DOHH2 (cell line): ENCODE data around the gene NT5DC1.

Experiments
- H3F3A ChIP-seq: fragments of 200-600 bp; sonication (generic), shearing (Covaris generic); 2 replicates; pipeline ENCODE4 v1.6.0; 2016; ENCODE audit warnings: antibody characterized with exemption, mild to moderate bottlenecking; ENCODE audit not compliant: control insufficient read depth, insufficient read depth
- H3K27ac ChIP-seq: fragments of 200-600 bp; sonication (generic); 2 replicates; pipeline ENCODE4 v1.5.1; 2014; ENCODE audit warnings: low read depth, mild to moderate bottlenecking, low read length, moderate library complexity
- H3K27me3 ChIP-seq: fragments of 200-600 bp; sonication (generic); 2 replicates; pipeline ENCODE4 v1.6.1; 2014; ENCODE audit warnings: mild to moderate bottlenecking, low read length, mixed read lengths; ENCODE audit not compliant: control insufficient read depth
- H3K36me3 ChIP-seq: fragments of 200-600 bp; sonication (generic); 2 replicates; pipeline ENCODE4 v1.6.1; 2014; ENCODE audit warnings: mild to moderate bottlenecking, low read length, moderate library complexity, mixed read lengths; ENCODE audit not compliant: control insufficient read depth
- H3K4me1 ChIP-seq: fragments of 200-600 bp; sonication (generic); 2 replicates; pipeline ENCODE4 v1.6.1; 2014; ENCODE audit warnings: mild to moderate bottlenecking, low read length, mixed read lengths; ENCODE audit not compliant: control insufficient read depth
- H3K4me2 ChIP-seq: fragments of 200-600 bp; sonication (generic); 2 replicates; pipeline ENCODE4 v1.6.0; 2014; ENCODE audit warnings: mild to moderate bottlenecking, low read length, moderate library complexity
- H3K4me3 ChIP-seq: fragments of 200-600 bp; sonication (generic); 2 replicates; pipeline ENCODE4 v1.5.1; 2014; ENCODE audit warnings: mild to moderate bottlenecking, low read length, mixed read lengths
- H3K79me2 ChIP-seq: fragments of 200-600 bp; sonication (generic); 2 replicates; pipeline ENCODE4 v1.6.1; 2014; ENCODE audit warnings: mild to moderate bottlenecking, low read length, mixed read lengths; ENCODE audit not compliant: control insufficient read depth
- H3K9me2 ChIP-seq: fragments of 200-600 bp; sonication (generic); replicated peaks from 2 replicates; pipeline ENCODE4 v1.6.1; 2014; ENCODE audit warnings: mild to moderate bottlenecking, low read length, mixed read lengths; ENCODE audit not compliant: control insufficient read depth
- H3K9me3 ChIP-seq: fragments of 200-600 bp; sonication (generic); 2 replicates; pipeline ENCODE4 v1.6.1; 2014; ENCODE audit warnings: antibody characterized with exemption, low read length, mixed read lengths; ENCODE audit not compliant: control insufficient read depth, insufficient read depth
- H4K20me1 ChIP-seq: fragments of 200-600 bp; sonication (generic); 2 replicates; pipeline ENCODE4 v1.6.0; 2014; ENCODE audit warnings: low read depth, mild to moderate bottlenecking, antibody characterized with exemption, low read length, moderate library complexity; ENCODE audit not compliant: control insufficient read depth, insufficient read depth
- EZH2phosphoT487 ChIP-seq: fragments of 200-600 bp; sonication (generic); IDR thresholded peaks from 2 replicates; pipeline ENCODE4 v1.6.1; 2017; ENCODE audit warnings: borderline replicate concordance, mild to moderate bottlenecking, antibody characterized with exemption, low read length, moderate library complexity, mixed read lengths
- TF ChIP-seq, protein P1 (sequence below): fragments of 200-600 bp; sonication (generic); IDR thresholded peaks from one replicate; pipeline ENCODE4 v1.5.1; 2014; ENCODE audit warnings: antibody characterized with exemption, mild to moderate bottlenecking, low read depth, low read length; ENCODE audit not compliant: poor library complexity, severe bottlenecking

NT5DC1 gene

DNA sequence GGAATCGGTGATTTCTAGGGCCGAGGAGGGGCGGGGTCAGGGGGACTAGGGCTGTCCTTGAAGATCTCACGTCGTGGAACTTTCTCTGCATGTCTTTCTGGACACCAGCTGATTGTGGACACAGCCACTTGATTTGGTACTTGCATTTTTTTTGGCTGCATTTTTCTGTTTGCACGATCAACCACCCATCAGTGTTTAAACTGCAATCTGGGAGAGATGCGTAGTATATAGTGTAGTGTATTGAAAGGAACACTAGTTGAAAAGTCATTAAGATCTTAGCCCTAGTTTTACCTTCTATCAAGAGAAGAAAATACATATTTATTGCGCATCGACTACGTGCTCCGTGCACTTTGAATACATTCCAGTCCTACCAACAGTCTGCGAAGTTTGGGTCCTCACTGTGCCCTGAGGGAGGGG is 657 bp downstream of the NT5DC1 start:
- peak overlapping the region; percentile 58 for H3K27ac ChIP-seq
- TF ChIP-seq, protein P1, sequence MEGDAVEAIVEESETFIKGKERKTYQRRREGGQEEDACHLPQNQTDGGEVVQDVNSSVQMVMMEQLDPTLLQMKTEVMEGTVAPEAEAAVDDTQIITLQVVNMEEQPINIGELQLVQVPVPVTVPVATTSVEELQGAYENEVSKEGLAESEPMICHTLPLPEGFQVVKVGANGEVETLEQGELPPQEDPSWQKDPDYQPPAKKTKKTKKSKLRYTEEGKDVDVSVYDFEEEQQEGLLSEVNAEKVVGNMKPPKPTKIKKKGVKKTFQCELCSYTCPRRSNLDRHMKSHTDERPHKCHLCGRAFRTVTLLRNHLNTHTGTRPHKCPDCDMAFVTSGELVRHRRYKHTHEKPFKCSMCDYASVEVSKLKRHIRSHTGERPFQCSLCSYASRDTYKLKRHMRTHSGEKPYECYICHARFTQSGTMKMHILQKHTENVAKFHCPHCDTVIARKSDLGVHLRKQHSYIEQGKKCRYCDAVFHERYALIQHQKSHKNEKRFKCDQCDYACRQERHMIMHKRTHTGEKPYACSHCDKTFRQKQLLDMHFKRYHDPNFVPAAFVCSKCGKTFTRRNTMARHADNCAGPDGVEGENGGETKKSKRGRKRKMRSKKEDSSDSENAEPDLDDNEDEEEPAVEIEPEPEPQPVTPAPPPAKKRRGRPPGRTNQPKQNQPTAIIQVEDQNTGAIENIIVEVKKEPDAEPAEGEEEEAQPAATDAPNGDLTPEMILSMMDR, result no peak
- TF ChIP-seq EZH2phosphoT487, result no peak
- H3F3A ChIP-seq, result no peaks in the 10 kb centered on the region
- H3K79me2 ChIP-seq, result peaks cover 13% of the 10 kb centered on the region
- no peaks in the 10 kb centered on the region for H3K9me2 ChIP-seq
- H3K4me2 ChIP-seq, result peak overlapping the region; percentile 63
- no peaks in the 10 kb centered on the region for H3K36me3 ChIP-seq
- peak overlapping the region; percentile 84 for H3K4me3 ChIP-seq
- H3K4me1 ChIP-seq, result peaks cover 22% of the 10 kb centered on the region
- no peaks in the 10 kb centered on the region for H3K27me3 ChIP-seq
- H3K9me3 ChIP-seq, result peaks cover 5% of the 10 kb centered on the region; the same call in 1 of the 2 replicates
- no peaks in the 10 kb centered on the region for H4K20me1 ChIP-seq

- H3K36me3 ChIP-seq, result no peaks in the 10 kb centered on the region
- H3K4me1 ChIP-seq, result peaks cover 22% of the 10 kb centered on the region
- H3F3A ChIP-seq, result no peaks in the 10 kb centered on the region
- no peaks in the 10 kb centered on the region for H3K9me2 ChIP-seq
- H4K20me1 ChIP-seq, result no peaks in the 10 kb centered on the region
- H3K79me2 ChIP-seq, result peaks cover 13% of the 10 kb centered on the region
- H3K27ac ChIP-seq, result no peak overlapping the region
- no peaks in the 10 kb centered on the region for H3K9me3 ChIP-seq
- H3K4me2 ChIP-seq, result peak overlapping the region; percentile 63
- H3K27me3 ChIP-seq, result no peaks in the 10 kb centered on the region
- peak overlapping the region; percentile 84 for H3K4me3 ChIP-seq
- TF ChIP-seq, protein P1, result no peak
- no peak for TF ChIP-seq EZH2phosphoT487
Measured at GRCh38 chr6:116101790-116102189, 1.1 kb downstream of the NT5DC1 start.

DNA sequence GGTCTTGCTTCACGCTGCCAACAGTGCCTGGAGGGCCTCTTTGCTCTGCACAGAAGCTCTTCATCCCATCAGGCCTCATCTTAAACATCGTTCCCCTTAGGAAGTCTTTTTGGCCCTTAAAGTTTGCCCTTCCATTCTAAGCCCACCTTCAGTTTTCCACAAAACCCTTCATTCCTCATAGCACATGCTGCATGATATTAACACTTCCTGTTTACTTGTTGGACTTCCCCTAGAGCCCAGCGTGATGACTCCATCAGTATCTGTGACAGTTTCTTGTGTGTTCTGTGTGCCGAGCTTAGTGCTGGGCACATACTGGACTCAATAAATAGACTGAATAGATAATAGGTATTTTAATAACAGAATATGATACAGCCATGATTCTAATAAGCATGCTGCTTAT is 2.2 kb downstream of the NT5DC1 start:
- Histone ChIP-seq H3K27me3 (no peaks in the 10 kb centered on the region), H3F3A (no peaks in the 10 kb centered on the region), H3K4me3 (peak overlapping the region; percentile 84), H3K36me3 (no peaks in the 10 kb centered on the region), H3K4me1 (peaks cover 22% of the 10 kb centered on the region), H4K20me1 (no peaks in the 10 kb centered on the region), H3K9me3 (no peaks in the 10 kb centered on the region), H3K27ac (no peak overlapping the region), H3K4me2 (peak overlapping the region; percentile 63), H3K79me2 (peaks cover 13% of the 10 kb centered on the region), H3K9me2 (no peaks in the 10 kb centered on the region)
- TF ChIP-seq, protein P1, result no peak
- no peak for TF ChIP-seq EZH2phosphoT487
